Activated CD4-positive, CD25-positive, alpha-beta regulatory T cell treated with anti-CD3 and anti-CD28 coated beads, Interleukin-2, amount 50 U/mL, for 72 hours (primary cell): Measurements from ENCODE around the gene GTF3C1.

Experiments
- DNase-seq: peaks from one replicate; pipeline ENCODE4 v3.0.0; 2021

GTF3C1 gene

GRCh38 chr16:27566417-27566816 lies 16.7 kb upstream of the GTF3C1 start:
- DNase-seq = no peak

- DNase-seq = no peak
Observed at GRCh38 chr16:27564224-27564623, 14.5 kb upstream of the GTF3C1 start.

GRCh38 chr16:27561216-27561615 lies 11.5 kb upstream of the GTF3C1 start:
- DNase-seq = no peak

GRCh38 chr16:27558932-27559331 lies 9.2 kb upstream of the GTF3C1 start:
- DNase-seq = no peak

- no peak for DNase-seq
Observed at GRCh38 chr16:27558434-27558833, 8.7 kb upstream of the GTF3C1 start.

- no peak for DNase-seq
Observed at GRCh38 chr16:27556471-27556870, 6.8 kb upstream of the GTF3C1 start.

- no peak for DNase-seq
Observed at GRCh38 chr16:27551036-27551435, 1.3 kb upstream of the GTF3C1 start.

- no peak for DNase-seq
Observed at GRCh38 chr16:27550582-27550920, 838 bp upstream of the GTF3C1 start.

- DNase-seq = no peak
Observed at GRCh38 chr16:27549464-27549745, 308 bp downstream of the GTF3C1 start.

GRCh38 chr16:27547851-27548250 lies 1.9 kb downstream of the GTF3C1 start:
- no peak for DNase-seq

GRCh38 chr16:27547134-27547533 lies 2.6 kb downstream of the GTF3C1 start:
- DNase-seq = no peak

GRCh38 chr16:27544671-27545070 lies 5.0 kb downstream of the GTF3C1 start:
- DNase-seq = no peak

GRCh38 chr16:27543801-27544200 lies 5.9 kb downstream of the GTF3C1 start:
- DNase-seq = no peak

GRCh38 chr16:27539636-27540035 lies 10.1 kb downstream of the GTF3C1 start:
- DNase-seq = no peak

GRCh38 chr16:27539120-27539519 lies 10.6 kb downstream of the GTF3C1 start:
- no peak for DNase-seq

GRCh38 chr16:27538528-27538927 lies 11.2 kb downstream of the GTF3C1 start:
- DNase-seq = no peak

GRCh38 chr16:27534256-27534655 lies 15.5 kb downstream of the GTF3C1 start:
- DNase-seq = no peak

GRCh38 chr16:27531826-27532800 lies 17.6 kb downstream of the GTF3C1 start:
- DNase-seq = no peak

GRCh38 chr16:27531186-27531585 lies 18.5 kb downstream of the GTF3C1 start:
- no peak for DNase-seq

- DNase-seq = no peak
Observed at GRCh38 chr16:27529962-27530361, 19.8 kb downstream of the GTF3C1 start.

GRCh38 chr16:27528294-27528693 lies 21.4 kb downstream of the GTF3C1 start:
- no peak for DNase-seq

GRCh38 chr16:27526180-27526579 lies 23.5 kb downstream of the GTF3C1 start:
- no peak for DNase-seq

GRCh38 chr16:27522173-27522707 lies 27.5 kb downstream of the GTF3C1 start:
- DNase-seq = no peak

GRCh38 chr16:27520982-27521673 lies 28.6 kb downstream of the GTF3C1 start:
- DNase-seq = no peak
